ENCODE results near the gene KAZN. TPM values are rescaled to one million over a fixed set of nuclear protein-coding genes. Genes with fewer than 3 reads are reported as not detected.

The KAZN gene
- total and polyA plus RNA-seq, 2 donors from 2014 or later, result 17.4 to 60.8 TPM

GRCh38 chr1:14682941-14683621 lies 84.6 kb downstream of the KAZN start:
- intact Hi-C loops (cut with DNase I), result no loop called here
- no peaks in the 10 kb centered on the region for H3K27me3 ChIP-seq (ENCODE audit: control insufficient read depth, insufficient read depth, low read length)
- no peak overlapping the region for H3K9ac ChIP-seq (ENCODE audit: low read length in 3 of 3)
- no peaks in the 10 kb centered on the region for H3K4me1 ChIP-seq (ENCODE audit: control insufficient read depth in 2 of 3, insufficient read depth in 2 of 3, low read depth in 1 of 3, low read length in 3 of 3)
- peaks cover 0 to 3% (median 0%) of the 10 kb centered on the region in 3 donors for H3K9me3 ChIP-seq (ENCODE audit: control insufficient read depth in 2 of 3, insufficient read depth in 1 of 3, low read length in 3 of 3)
- H3K4me3 ChIP-seq (ENCODE audit: low read length in 3 of 3), result no peak overlapping the region
- peak in 3 of 5 donors; percentile 46 to 78 (median 72) for DNase-seq
- no peaks in the 10 kb centered on the region for H3K36me3 ChIP-seq (ENCODE audit: control insufficient read depth in 2 of 3, insufficient read depth in 3 of 3, low read length in 3 of 3)
- no peak for FAIRE-seq
- no peak overlapping the region for H3K27ac ChIP-seq (ENCODE audit: low read depth in 2 of 2, low read length in 2 of 2)
- no peak for TF ChIP-seq CTCF (IDR thresholded peaks at IDR 0.05; ENCODE audit: borderline replicate concordance, extremely low read depth, insufficient read depth)

GRCh38 chr1:14685078-14685477 lies 86.6 kb downstream of the KAZN start:
- intact Hi-C loops (cut with DNase I), result no loop called here
- no peaks in the 10 kb centered on the region for H3K36me3 ChIP-seq (ENCODE audit: control insufficient read depth in 2 of 3, insufficient read depth in 3 of 3, low read length in 3 of 3)
- no peak overlapping the region for H3K9ac ChIP-seq (ENCODE audit: low read length in 3 of 3)
- H3K27ac ChIP-seq (ENCODE audit: low read depth in 2 of 2, low read length in 2 of 2), result no peak overlapping the region
- DNase-seq (no peak), FAIRE-seq (no peak)
- no peak for TF ChIP-seq CTCF (IDR thresholded peaks at IDR 0.05; ENCODE audit: borderline replicate concordance, extremely low read depth, insufficient read depth)
- H3K9me3 ChIP-seq (ENCODE audit: control insufficient read depth in 2 of 3, insufficient read depth in 1 of 3, low read length in 3 of 3), result peaks cover 0 to 3% (median 0%) of the 10 kb centered on the region in 3 donors
- H3K4me3 ChIP-seq (ENCODE audit: low read length in 3 of 3), result no peak overlapping the region
- H3K27me3 ChIP-seq (ENCODE audit: control insufficient read depth, insufficient read depth, low read length), result no peaks in the 10 kb centered on the region
- H3K4me1 ChIP-seq (ENCODE audit: control insufficient read depth in 2 of 3, insufficient read depth in 2 of 3, low read depth in 1 of 3, low read length in 3 of 3), result no peaks in the 10 kb centered on the region

- H3K27me3 ChIP-seq (ENCODE audit: control insufficient read depth, insufficient read depth, low read length), result no peaks in the 10 kb centered on the region
- H3K4me3 ChIP-seq (ENCODE audit: low read length in 3 of 3), result no peak overlapping the region
- no peak overlapping the region for H3K9ac ChIP-seq (ENCODE audit: low read length in 3 of 3)
- DNase-seq (no peak), FAIRE-seq (no peak)
- no peak for TF ChIP-seq CTCF (IDR thresholded peaks at IDR 0.05; ENCODE audit: borderline replicate concordance, extremely low read depth, insufficient read depth)
- no peaks in the 10 kb centered on the region for H3K36me3 ChIP-seq (ENCODE audit: control insufficient read depth in 2 of 3, insufficient read depth in 3 of 3, low read length in 3 of 3)
- peaks cover 0 to 3% (median 0%) of the 10 kb centered on the region in 3 donors for H3K9me3 ChIP-seq (ENCODE audit: control insufficient read depth in 2 of 3, insufficient read depth in 1 of 3, low read length in 3 of 3)
- intact Hi-C loops (cut with DNase I), result no loop called here
- no peaks in the 10 kb centered on the region for H3K4me1 ChIP-seq (ENCODE audit: control insufficient read depth in 2 of 3, insufficient read depth in 2 of 3, low read depth in 1 of 3, low read length in 3 of 3)
- H3K27ac ChIP-seq (ENCODE audit: low read depth in 2 of 2, low read length in 2 of 2), result no peak overlapping the region
These were observed 88.2 kb downstream of the KAZN start for GRCh38 chr1:14686701-14687100.

All from kidney (tissue), 14 donors.